Thoracic aorta (tissue), 2 donors: ENCODE data around the gene POC1A. TPM values are rescaled to one million over a fixed set of nuclear protein-coding genes. Genes with fewer than 3 reads are reported as not detected.

ENCODE experiments used
- ATAC-seq: fragments of 150-250 bp; one replicate; pipeline ENCODE4 v1.8.0; 2017; ENCODE audit warnings: low read depth; ENCODE audit not compliant: insufficient number of reproducible peaks, low FRiP score
- DNase-seq: peaks from one replicate; pipeline ENCODE4 v3.0.0-alpha.2; 2020; ENCODE audit warnings: low spot score
- H3K27ac ChIP-seq, 2 donors: fragments of 200-600 bp; sonication (generic); 1 replicate in 1 of 2; 2 replicates in 1 of 2; pipeline ENCODE4 v1.5.1; 2016; ENCODE audit warnings: mild to moderate bottlenecking in 2 of 2, moderate library complexity in 2 of 2
- H3K27me3 ChIP-seq: fragments of 200-600 bp; sonication (generic); replicated peaks from 2 replicates; pipeline ENCODE4 v1.6.0; 2016; ENCODE audit warnings: mild to moderate bottlenecking; ENCODE audit not compliant: insufficient read depth
- H3K36me3 ChIP-seq: fragments of 200-600 bp; sonication (generic); one replicate; pipeline ENCODE4 v1.5.1; 2016
- H3K4me1 ChIP-seq, 2 donors: fragments of 200-600 bp; sonication (generic); 1 replicate in 1 of 2; 2 replicates in 1 of 2; pipeline versions ENCODE4 v1.5.1 to v1.6.0; 2016; ENCODE audit warnings: low read depth in 2 of 2, mild to moderate bottlenecking in 1 of 2; ENCODE audit not compliant: control insufficient read depth in 1 of 2
- H3K4me3 ChIP-seq: fragments of 200-600 bp; sonication (generic); 2 replicates; pipeline ENCODE4 v1.5.1; 2016; ENCODE audit warnings: mild to moderate bottlenecking
- H3K9me3 ChIP-seq: fragments of 200-600 bp; sonication (generic); 2 replicates; pipeline ENCODE4 v1.5.1; 2016
- total RNA-seq, 2 donors: library from RNA; depleted of rRNA; stranded (reverse); fragments of >200 nt; gene quantifications; one replicate each; pipeline versions ENCODE4 v1.1.0 to v1.2.3, GENCODE V29; 2016
- TF ChIP-seq, protein P1 (sequence below): fragments of 200-600 bp; sonication (generic); IDR thresholded peaks from one replicate; pipeline ENCODE4 v1.5.1; 2019; ENCODE audit warnings: antibody characterized with exemption

Gene POC1A
- total RNA-seq, 2 donors from 2014 or later: 8.1 TPM; not detected in 1

DNA sequence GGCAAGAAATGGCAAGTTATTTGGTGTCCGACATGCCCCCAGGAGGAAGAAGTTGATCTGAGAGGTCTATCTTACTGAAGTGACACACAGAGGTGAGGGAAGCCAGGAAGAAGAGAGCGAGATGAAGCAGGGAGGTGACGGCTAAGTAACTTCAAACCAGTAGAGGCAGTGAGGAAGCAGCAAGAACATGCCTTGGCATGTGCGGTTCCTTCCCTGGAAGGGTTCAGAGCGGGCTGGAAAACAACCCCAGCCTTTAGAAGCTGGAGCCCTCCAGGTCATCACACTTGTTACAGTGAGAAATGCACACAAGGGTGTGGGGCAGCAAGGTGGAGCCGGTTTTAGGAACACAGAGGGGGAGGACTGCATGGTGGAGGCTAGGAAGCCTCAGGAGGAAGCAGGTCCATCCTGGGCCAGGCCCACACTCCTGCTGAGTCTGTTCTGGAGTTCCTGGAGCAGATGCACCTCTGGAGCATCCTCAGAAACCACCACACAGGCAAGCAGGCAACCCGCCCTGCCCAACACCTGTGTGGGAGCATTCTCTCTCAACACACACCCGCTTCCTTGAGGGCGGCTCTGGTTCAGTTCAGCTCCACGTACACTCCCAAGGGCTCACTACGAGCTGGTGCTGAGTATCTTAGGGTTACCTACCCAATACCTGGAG is 47.1 kb downstream of the POC1A start:
- Histone ChIP-seq H3K4me1 (peaks cover 0 to 12% of the 10 kb centered on the region in 2 donors), H3K36me3 (no peaks in the 10 kb centered on the region), H3K27me3 (no peaks in the 10 kb centered on the region), H3K9me3 (no peaks in the 10 kb centered on the region), H3K27ac (no peak overlapping the region), H3K4me3 (no peak overlapping the region)
- DNase-seq (no peak), ATAC-seq (no peak)
- TF ChIP-seq, protein P1, sequence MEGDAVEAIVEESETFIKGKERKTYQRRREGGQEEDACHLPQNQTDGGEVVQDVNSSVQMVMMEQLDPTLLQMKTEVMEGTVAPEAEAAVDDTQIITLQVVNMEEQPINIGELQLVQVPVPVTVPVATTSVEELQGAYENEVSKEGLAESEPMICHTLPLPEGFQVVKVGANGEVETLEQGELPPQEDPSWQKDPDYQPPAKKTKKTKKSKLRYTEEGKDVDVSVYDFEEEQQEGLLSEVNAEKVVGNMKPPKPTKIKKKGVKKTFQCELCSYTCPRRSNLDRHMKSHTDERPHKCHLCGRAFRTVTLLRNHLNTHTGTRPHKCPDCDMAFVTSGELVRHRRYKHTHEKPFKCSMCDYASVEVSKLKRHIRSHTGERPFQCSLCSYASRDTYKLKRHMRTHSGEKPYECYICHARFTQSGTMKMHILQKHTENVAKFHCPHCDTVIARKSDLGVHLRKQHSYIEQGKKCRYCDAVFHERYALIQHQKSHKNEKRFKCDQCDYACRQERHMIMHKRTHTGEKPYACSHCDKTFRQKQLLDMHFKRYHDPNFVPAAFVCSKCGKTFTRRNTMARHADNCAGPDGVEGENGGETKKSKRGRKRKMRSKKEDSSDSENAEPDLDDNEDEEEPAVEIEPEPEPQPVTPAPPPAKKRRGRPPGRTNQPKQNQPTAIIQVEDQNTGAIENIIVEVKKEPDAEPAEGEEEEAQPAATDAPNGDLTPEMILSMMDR: no peak

DNA sequence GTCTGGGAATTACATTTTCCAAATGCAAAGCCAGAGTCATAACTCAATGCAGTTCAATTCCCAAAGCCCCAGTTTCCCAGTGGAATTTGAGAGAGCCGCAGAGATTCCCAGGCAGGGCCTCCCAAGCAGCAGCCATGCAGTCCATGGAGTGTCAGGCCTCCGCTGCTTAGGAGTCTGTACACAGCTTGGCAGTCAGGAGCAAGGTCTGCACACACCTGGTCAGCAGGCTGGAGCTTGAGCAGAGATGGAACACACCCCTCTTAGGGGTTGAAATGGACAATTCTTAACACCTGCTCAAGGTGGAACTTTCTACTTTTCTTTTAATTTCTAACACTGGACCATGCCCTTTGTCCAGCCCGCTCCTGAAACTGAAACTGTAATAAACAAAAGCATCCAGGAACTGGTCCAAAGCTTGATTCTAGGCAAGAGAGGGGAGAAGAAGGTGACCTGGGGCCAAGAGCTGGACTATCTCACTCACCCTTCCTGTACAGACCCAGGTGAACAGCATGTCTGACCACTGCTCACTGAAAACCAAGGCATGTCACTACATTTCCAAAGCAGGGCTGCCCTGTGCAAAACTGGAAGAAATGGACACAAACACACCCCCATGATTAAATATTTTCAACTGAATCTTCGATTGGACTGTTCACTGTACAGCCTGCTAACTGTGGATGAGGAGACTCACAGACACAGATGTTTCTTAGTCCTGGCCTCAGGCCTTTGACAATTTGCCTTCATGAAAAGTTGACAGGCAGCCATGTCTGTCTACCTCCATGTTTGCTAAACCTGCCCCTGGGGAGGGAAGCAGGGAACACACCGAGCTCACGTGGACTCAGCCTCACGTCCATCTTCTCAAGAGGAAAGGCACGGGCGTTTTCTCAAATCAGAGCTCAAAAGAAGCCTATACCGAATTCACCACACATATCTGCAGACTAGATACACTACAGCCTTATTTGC is 49.3 kb downstream of the POC1A start:
- ATAC-seq (no peak), DNase-seq (no peak)
- no peaks in the 10 kb centered on the region for H3K27me3 ChIP-seq
- H3K27ac ChIP-seq: no peak overlapping the region
- TF ChIP-seq, protein P1: no peak
- no peaks in the 10 kb centered on the region for H3K36me3 ChIP-seq
- peaks cover 2% of the 10 kb centered on the region for H3K9me3 ChIP-seq
- peaks cover 0 to 8% of the 10 kb centered on the region in 2 donors for H3K4me1 ChIP-seq
- no peak overlapping the region for H3K4me3 ChIP-seq

DNA sequence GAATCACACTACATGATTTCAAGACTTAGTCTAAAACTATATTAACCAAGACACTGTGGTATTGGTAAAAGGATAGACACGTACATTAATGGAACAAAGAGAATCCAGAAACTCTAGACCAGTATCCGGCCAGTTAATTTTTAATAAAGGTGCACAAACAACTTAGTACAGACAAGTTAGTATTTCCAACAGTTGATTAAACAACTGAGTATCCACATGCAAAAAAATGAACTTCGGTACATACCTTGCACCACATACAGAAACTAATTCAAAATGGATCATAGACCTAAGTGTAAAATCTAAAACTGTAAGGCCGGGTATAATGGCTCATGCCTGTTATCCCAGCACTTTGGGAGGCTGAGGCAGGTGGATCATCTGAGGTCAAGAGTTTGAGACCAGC is 51.3 kb downstream of the POC1A start:
- TF ChIP-seq, protein P1: no peak
- ATAC-seq: no peak
- H3K27ac ChIP-seq: no peak overlapping the region

DNA sequence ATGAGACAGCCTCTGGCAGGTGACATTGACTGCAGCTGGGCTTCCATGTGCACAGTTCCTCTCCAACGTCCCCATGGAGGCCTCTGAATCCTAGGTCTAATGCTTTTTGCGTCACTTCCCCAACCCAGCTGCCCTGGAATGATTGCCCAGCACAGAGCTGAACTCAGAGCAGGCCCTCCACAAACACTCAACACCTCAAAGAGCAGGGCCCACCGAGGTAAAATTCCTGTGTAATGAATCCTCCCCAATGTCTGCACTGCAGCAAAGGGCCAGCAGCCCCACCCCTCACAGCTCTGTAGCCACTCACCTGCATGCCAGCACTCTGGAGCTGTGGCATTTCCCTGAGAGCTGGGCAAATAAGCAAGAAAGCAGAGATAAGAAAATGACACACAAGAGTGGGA is 55.2 kb downstream of the POC1A start:
- Histone ChIP-seq H3K4me1 (peaks cover 0 to 4% of the 10 kb centered on the region in 2 donors), H3K4me3 (no peak overlapping the region), H3K36me3 (no peaks in the 10 kb centered on the region), H3K27ac (no peak overlapping the region), H3K27me3 (no peaks in the 10 kb centered on the region), H3K9me3 (peaks cover 2% of the 10 kb centered on the region)
- TF ChIP-seq, protein P1: no peak
- ATAC-seq (no peak), DNase-seq (no peak)

More for the DNA sequence above, 51.3 kb downstream of the POC1A start:
- Histone ChIP-seq H3K4me3 (no peak overlapping the region), H3K4me1 (no peaks in the 10 kb centered on the region), H3K36me3 (no peaks in the 10 kb centered on the region), H3K9me3 (peaks cover 2% of the 10 kb centered on the region), H3K27me3 (no peaks in the 10 kb centered on the region)
- DNase-seq: no peak

DNA sequence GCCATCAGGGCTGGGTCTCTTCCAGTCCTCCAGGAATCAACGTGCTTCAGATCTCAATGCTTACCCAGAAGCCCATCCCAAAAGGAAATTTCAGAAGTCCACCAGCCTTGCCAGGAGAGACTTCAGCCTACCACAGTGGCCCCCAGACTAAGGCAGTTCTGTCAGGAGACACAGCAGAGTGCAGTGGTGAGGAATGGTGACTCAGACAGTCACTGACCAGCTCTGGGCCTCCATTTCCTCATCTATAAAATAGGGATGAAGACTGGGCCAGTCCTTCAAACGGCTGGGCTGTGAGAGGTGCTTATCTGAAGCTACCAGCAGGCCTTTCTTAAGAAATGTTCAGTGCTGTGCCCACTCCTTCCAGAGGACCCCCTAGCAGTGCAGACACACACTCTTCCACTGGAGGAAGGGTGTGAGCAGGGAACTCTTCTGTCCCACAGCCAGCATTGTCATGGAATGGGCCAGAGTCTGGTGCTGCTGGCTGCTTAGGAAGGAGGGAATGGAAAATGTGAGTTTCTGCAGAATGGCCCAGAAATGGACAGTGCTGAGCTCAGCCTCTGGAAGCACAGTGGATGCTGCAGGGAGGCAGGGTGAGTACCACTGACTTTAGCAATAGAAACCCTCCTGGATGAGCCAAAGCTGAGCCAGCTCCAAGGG is 56.2 kb downstream of the POC1A start:
- no peaks in the 10 kb centered on the region for H3K27me3 ChIP-seq
- H3K4me1 ChIP-seq: peaks cover 0 to 10% of the 10 kb centered on the region in 2 donors
- DNase-seq: no peak
- TF ChIP-seq, protein P1: no peak
- peaks cover 2% of the 10 kb centered on the region for H3K9me3 ChIP-seq
- H3K27ac ChIP-seq: no peak overlapping the region
- ATAC-seq: no peak
- no peaks in the 10 kb centered on the region for H3K36me3 ChIP-seq
- no peak overlapping the region for H3K4me3 ChIP-seq
